SIG-M5 (cell line): ENCODE data around the gene PRUNE2.
A peak's percentile ranks its signal among the peaks of the same experiment; 100 is the strongest.

Experiments used
- DNase-seq: peaks from one replicate; lab custom pipeline; 2025; lab: John Stamatoyannopoulos, UW

The PRUNE2 gene

DNA sequence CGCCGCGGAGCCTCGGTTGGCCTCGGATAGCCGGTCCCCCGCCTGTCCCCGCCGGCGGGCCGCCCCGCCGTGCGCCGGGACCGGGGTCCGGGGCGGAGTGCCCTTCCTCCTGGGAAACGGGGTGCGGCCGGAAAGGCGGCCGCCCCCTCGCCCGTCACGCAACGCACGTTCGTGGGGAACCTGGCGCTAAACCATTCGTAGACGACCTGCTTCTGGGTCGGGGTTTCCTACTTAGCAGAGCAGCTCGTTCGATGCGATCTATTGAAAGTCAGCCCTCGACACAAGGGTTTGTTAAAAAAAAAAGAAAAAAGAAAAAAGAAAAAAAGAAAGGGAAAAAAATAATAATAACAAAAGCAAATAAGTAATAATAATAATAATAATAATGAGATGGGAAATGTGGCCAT, 334.2 kb downstream of the PRUNE2 start:
- no peak for DNase-seq

DNA sequence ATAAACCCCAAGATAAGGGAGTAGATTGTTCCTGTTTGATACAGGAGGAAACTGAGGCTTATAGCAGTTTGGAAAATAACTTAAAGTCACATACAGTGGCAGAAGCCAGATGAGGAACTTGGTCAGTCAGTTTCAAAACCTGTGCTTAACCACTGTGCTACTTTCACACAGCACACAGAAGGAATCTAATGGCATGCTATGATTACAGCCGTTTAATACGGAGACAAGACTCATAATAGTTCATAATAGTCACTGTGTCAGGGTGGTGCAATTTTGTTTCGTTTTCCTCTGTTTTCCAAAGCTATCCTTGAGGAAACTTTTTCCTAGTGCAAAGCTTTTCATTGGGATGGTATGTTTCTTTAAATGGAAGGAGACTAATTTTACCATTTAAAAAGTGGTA, 334.6 kb downstream of the PRUNE2 start:
- DNase-seq, result no peak

DNA sequence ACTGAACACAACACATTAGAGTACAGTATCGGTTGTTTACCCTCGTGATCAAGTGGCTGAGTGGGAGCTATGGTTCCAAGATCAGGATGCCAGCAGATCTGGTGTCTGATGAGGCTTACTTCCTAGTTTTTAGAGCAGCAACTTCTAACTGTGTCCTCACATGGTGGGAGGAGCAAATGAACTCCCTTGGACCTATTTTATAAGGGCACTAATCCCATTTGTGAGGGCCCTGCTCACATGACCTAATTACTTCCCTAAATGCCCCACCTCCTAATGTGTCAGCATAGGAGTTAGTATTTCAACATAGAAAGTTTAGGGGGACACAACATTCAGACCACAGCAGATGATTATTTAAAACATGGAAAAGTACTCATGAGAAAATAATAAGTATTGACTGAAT, 335.1 kb downstream of the PRUNE2 start:
- DNase-seq, result no peak

DNA sequence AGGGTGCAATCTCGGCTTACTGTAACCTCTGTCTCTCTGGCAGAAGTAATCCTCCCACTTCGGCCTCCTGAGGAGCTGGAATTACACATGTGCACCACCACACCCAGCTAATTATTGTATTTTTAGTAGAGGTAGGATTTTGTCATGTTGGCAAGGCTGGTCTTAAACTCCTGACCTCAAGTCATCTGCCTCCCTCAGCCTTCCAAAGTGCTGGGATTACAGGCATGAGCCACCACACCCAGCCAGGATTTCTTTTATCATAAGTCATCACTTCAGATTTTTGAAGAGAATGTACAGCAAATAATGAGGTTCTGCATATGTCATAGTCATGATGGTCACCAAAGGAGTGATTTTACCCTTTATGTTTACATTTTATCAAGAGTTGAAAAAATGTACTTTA, 338.8 kb downstream of the PRUNE2 start:
- DNase-seq, result no peak

DNA sequence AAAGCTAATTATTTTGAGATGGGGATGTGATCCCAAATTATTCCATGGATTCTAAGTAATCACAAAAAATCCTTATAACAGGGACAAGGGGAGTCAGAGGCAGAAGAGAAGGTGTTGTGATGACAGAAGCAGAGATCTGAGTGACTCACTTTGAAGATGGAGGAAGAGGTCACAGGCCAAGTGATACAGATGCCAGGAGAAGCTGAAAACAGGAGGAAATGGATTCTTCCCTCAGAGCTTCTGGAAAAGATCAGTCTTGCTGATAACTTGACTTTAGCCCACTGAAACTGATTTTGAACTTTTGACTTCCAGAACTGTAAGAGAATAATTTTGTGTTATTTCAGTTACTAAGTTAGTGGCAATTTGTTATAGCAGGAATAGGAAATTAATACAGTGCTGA, 341.6 kb downstream of the PRUNE2 start:
- no peak for DNase-seq

DNA sequence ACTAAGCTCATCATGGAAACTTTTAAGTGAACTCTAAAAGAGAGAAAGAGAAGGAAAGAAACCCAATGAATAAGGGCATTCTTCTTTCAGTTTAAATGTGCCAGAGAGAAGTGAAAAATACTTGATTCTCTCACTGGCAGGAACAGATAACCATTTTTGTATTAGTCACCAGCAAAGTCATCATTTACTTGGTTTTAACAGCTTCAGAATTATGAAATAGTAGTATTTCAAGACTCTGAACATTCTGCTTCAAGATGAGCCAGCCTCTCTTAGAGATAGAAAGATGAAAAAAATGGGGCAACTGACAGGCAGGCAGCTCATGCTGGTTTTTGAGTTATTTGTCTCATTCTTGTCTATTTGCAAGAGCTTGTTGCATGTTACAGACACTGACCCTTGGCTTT, 343.4 kb downstream of the PRUNE2 start:
- DNase-seq, result peak; percentile 79

DNA sequence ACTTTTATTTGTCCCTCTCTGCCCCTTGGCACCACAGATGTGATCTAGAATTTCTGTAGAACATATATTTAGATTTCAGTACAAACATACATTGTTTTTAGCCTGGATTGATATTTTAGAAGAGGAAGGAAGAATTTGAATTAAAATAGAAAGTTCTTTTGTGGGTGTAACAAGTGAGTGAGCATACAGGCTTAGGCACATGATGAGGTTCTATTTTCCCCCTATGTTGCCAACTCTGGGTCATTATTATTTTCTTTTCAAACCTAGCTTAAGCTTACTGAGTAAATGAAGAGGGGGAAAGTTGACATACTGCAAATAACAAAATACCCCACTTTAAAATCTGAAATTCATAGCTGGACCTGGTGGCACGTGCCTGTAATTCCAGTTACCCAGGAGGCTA, 344.0 kb downstream of the PRUNE2 start:
- DNase-seq, result no peak
